GM18861 (cell line): ENCODE data around the gene FASLG.
A peak's percentile ranks its signal among the peaks of the same experiment; 100 is the strongest.
"Not testable (repeated sequence)": the region's sequence is repeated elsewhere in the genome, so short reads cannot be mapped to it uniquely, and the experiment has no call there.

Source experiments
- ATAC-seq: cut with Tn5 transposase; IDR thresholded peaks from one replicate; pipeline ENCODE4 v1.9.1; 2021; ENCODE audit not compliant: unreplicated experiment

Gene FASLG

DNA sequence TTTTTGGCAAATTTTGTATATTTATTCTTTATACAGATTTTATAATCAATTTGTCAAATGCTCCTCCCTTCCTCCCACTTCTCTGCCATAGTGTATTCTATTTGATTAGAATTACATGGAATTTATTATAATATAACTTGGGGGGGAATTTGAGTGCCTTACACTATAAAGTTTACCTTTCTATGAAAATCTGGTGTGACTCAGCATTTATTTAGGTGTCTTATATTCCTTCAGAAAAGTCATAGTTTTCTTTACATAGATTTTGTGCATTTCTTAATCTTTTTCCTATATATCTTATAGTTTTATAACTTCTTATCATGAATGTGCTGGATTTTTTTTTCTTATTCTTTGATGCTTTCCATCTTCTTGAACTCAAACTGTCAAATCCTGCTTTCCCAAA is 21.3 kb downstream of the FASLG start:
- no peak for ATAC-seq

DNA sequence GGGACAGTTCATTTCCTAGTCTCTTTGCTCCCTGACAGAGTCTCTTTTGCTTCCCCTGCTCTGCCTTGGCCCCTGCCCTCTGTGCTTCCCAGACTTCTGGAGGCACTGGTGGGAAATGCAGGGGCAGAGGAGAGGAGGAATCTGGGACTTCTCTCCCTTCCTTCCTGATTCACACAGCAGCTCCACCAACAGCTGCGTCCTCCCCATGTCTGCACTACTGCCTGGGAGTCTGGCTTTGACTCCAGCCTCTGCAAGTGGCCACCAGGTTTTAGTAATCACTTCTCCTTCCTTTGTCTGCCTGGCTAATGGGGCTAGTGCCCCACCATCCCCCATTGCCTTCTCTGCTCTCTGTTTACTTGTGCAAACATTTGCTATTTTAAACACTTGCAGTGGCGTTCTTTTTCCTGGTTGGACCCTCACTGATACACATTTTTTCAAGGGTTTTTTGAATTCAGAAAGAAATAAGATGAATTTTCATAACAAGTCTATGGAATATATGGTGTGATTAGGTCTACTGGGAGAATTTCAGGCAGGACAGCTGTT is 21.9 kb downstream of the FASLG start:
- ATAC-seq, result no peak

GRCh38 chr1:172682812-172683211 is 23.9 kb downstream of the FASLG start:
- ATAC-seq, result no peak

GRCh38 chr1:172686143-172686542 is 27.2 kb downstream of the FASLG start:
- no peak for ATAC-seq

- not testable (repeated sequence) for ATAC-seq
Measured at GRCh38 chr1:172688428-172689085, 29.7 kb downstream of the FASLG start.

GRCh38 chr1:172690925-172691324 is 32.0 kb downstream of the FASLG start:
- not testable (repeated sequence) for ATAC-seq

- no peak for ATAC-seq
Measured at GRCh38 chr1:172697534-172698002, 38.7 kb downstream of the FASLG start.

GRCh38 chr1:172698224-172698623 is 39.3 kb downstream of the FASLG start:
- ATAC-seq, result no peak

DNA sequence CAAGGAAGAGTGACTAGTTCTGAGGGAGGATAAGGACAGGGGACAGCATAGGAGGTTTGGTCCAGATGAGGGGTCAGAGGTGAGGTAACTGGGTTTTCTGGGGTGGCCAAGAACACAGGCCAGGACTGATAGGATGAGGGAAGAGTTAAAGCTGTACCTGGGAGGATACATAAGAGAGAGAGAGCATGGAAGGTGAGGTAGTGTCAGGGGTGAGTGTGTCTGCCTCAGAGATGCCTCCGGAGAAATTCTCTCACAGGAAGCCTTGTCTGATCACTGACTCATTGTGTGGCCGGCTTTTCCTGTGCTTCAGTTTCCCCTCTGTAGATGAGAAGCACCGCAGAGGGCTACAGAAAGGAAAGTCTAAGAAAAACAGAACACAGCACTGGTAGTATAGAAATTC is 40.2 kb downstream of the FASLG start:
- ATAC-seq, result peak; percentile 67

- ATAC-seq, result no peak
Measured at GRCh38 chr1:172699695-172700227, 40.9 kb downstream of the FASLG start.

DNA sequence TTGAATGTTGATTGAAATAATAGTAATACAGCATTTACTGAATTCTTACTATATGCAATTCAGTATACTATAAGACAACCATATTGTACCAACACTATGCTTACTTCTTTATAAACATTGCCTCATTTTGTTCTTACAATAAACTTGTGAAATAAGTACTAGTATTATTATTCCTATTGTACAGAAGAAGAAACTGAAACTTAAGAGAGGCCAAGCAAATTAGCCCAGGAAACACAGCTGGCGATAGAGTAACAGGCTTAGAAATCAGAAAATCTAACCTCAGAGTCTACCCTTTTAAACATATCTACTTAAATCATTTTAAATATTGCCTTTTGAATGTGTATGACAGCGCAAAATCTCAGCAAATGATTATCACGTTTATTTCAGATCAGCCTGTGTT is 41.7 kb downstream of the FASLG start:
- no peak for ATAC-seq

GRCh38 chr1:172704001-172704400 is 45.1 kb downstream of the FASLG start:
- no peak for ATAC-seq

DNA sequence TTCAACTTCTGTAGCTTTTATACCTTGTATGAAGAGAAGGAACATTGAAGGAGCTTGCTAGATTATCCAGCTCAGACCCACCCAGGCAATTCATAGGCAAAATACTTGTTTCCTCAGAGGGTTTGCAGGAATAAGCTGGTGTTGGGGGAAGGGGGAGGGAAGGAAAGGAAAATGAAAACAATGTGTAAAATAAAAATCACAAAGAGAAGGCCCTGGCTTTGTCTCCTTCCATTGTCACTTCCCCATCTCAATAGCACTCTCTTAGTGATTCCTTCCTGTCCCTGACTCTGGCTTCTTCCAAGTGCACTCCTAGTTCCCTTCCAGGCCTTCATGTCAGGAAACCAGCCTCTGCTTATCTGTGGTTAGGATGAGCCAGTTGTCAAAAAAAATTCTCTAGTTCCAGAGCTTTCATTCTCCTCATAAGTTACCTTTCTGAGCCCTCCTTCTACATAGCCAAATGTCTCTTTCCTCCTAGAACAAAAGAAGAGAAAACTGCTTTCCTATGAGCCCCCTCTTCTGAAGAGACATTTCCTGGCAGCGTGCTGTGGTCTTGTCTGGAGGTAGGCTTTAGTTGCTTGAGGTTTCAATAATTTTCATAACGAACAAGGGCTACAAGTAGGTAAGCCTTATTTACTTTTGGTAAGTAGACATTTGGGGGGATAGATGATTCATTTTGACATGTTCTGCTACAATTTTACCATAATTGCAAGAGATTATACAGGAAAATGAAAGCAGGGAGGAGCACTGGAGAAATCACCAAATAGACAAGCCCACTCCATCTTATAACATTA is 45.7 kb downstream of the FASLG start:
- no peak for ATAC-seq

GRCh38 chr1:172708452-172708851 is 49.5 kb downstream of the FASLG start:
- ATAC-seq, result no peak

DNA sequence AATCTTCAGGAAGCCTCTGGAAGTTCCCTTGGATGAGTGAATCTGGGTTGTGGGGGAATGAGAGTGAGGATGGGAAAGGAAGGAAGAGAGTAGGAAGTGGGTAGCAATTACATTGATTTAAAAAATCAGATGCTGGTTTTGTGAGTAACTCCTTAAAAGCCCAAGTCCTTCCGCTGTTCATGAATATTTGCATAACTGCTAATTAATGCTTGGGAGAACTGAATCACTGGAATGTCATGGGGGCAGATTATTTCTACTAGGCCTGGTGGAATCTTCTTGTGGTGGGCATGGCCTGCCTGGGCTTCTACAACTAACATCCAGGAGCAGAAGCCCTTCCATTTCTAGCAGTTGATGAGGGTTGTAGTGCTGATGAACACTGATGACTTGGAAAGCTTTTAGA is 52.7 kb downstream of the FASLG start:
- ATAC-seq, result no peak

DNA sequence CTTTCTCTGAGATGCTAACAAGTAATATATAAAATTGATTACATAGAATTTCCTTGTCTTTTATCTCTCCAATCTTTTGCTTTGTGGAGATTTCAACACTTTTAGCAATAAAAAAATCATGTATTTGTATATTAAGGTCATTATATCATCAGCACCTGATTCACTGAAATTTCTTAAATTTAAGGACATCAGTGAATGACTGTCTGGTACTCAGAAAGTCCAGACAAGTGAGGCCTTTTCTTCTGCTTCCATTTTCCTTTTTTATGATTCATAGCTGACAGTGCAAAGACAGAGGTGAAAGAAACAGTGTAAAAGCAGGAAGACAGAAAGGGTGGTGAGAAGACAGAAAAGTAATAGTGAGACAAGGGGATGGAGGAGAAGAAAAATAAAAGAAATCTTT is 54.6 kb downstream of the FASLG start:
- ATAC-seq, result no peak
